Frontal cortex (tissue), 4 donors: ENCODE data around the gene CEACAM5. TPM values are rescaled to one million over a fixed set of nuclear protein-coding genes. Genes with fewer than 3 reads are reported as not detected.

Experiments used
- DNase-seq, 2 donors: peaks; one replicate each; pipeline ENCODE4 v3.0.0; 2012; ENCODE audit warnings: low spot score in 2 of 2
- FAIRE-seq: peaks from 2 replicates; lab custom pipeline; 2012; peaks lifted over from hg19 to GRCh38; lab: Jason Lieb, UNC
- total RNA-seq: library from RNA; depleted of rRNA; stranded (reverse); fragments of >200 nt; gene quantifications from one replicate; pipeline ENCODE4 v1.2.3, GENCODE V29; 2014
- donor health status: control.
- donor health status: control.
- donor health status: control.

Gene CEACAM5
- total RNA-seq, 1 donor from 2014 or later = not detected

DNA sequence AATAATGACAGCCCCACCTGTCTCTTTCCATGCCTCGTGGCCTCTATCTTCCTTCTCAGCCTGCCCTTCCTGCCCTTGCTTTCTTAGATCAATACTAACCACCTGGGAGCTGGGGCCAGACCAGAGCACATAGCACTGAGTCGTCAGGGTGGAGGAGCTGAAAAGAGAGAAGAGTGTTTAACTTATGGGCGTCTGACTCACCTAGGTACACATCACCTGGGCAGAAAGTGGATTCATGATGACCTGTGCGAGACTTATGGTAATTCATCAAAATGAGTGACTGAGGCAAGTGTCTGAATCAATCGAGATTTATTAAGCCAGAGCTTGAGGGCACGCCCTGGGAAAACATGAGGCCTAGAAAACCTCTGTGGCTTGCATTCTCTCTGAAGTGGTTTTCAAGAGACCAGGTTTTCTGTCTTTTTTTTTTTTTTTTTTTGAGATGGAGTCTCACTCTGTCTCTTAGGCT is 66.1 kb downstream of the CEACAM5 start:
- FAIRE-seq (no peak), DNase-seq (no peak)

DNA sequence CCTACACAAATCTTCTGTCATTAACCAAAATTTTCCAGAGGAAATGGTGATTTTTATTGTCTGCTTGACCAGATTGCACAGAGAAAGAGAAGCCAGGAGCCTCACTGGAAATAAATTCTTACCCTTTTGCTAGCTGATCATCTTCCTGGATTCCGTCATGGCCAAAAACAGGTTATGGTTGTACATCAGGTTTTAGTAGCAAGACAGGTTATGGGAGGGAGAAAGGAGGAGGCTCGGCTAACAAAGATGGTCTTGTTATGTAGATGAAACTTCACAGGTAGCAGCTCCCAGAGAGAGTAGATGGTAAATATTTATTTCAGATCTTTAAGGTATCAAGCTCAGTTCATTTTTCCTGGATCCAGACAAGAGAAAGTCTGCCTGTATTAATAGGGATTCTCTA is 68.3 kb downstream of the CEACAM5 start:
- DNase-seq (no peak), FAIRE-seq (no peak)

Other genes starting within 250 kb of the CEACAM5 start
- 1.2 TPM for gene CEACAM21, start 132.5 kb upstream of the CEACAM5 start, total RNA-seq
- not detected for gene CEACAM4, start 81.6 kb upstream of the CEACAM5 start, total RNA-seq
- gene CEACAM7, start 20.4 kb upstream of the CEACAM5 start, total RNA-seq = not detected
- not detected for gene CEACAM6, start 46.9 kb downstream of the CEACAM5 start, total RNA-seq
- not detected for gene CEACAM3, start 88.0 kb downstream of the CEACAM5 start, total RNA-seq
- not detected for gene LYPD4, start 136.1 kb downstream of the CEACAM5 start, total RNA-seq
- not detected for gene DMRTC2, start 136.4 kb downstream of the CEACAM5 start, total RNA-seq
- gene RPS19, start 151.6 kb downstream of the CEACAM5 start, total RNA-seq = 395 TPM
- gene CD79A, start 168.7 kb downstream of the CEACAM5 start, total RNA-seq = not detected
- 10.2 TPM for gene ARHGEF1, start 174.6 kb downstream of the CEACAM5 start, total RNA-seq
- not detected for gene ERFL, start 219.8 kb downstream of the CEACAM5 start, total RNA-seq